ENCODE results near the gene GAPDH.

The GAPDH gene

DNA sequence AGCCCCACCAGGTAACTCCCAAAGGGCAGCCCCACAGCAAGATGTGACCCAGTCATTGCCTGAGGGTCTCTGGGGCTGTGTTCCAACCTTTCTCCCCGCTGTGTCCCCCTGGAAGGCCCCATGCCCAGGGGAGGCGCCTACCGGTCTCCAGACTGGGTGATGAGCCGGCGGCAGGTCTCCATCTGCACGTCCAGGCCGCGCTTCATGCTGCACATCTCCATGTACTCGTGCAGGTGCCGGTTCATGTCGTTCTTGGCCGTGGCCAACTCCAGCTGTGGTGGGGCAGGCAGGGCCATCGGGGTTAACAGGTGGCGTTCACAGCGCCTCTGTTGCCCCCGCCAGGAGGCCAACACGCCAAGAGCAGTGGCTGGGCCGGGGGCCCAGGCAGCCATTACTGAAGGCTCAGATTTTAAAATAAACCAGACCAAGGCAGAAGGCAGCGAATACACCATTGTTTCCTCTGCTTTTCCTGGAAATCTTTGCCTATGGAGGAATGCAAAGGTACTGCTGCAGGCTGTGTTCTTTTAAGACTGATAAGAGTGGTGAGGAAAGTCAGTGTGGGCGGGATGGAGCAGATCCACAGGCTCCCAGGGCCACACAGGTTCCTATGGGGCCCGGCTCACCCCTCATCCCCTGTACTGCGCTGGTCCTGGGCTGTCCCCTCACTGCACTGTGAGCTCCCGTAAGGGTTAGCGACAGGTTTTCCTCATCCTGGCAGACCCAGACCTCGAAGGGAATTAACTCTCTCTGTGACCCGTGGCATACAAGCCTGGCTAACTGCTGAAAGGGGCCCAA is 7.3 kb downstream of the GAPDH start:
- 92% methylated on average over 24 of the region's 26 CpGs for WGBS (ENCODE audit: insufficient coverage)
- peaks cover 6 to 58% (median 36%) of the 10 kb centered on the region in 4 experiments for H3K36me3 ChIP-seq (ENCODE audit: control insufficient read depth in 4 of 4, insufficient read depth in 4 of 4, low read length in 3 of 4)
- no peak overlapping the region for H3K4me3 ChIP-seq (ENCODE audit: control insufficient read depth in 1 of 7, extremely low read depth in 1 of 7, insufficient read depth in 4 of 7, low read depth in 2 of 7, low read length in 6 of 7)
- ChIA-PET CTCF (interaction anchor here (1.1 to 9.0 kb wide), 6 partner anchors 9 to 215 kb away, joined by 4 to 122 read pairs (median 6); partner anchors contain the start of gene IFFO1), POLR2A (interaction anchor here (0.7 kb wide), 1 partner anchor 8 kb away, joined by 3 read pairs; no protein-coding TSS in a partner anchor)
- H3K27ac ChIP-seq (ENCODE audit: insufficient read depth in 1 of 2, low read depth in 1 of 2, low read length in 2 of 2, poor library complexity in 1 of 2, severe bottlenecking in 2 of 2), result peak overlapping the region in 1 of 2 experiments; percentile 25
- no peak for DNase-seq
- no peaks in the 10 kb centered on the region for H3K9me3 ChIP-seq (ENCODE audit: control extremely low read depth in 1 of 5, control insufficient read depth in 4 of 5, insufficient read depth in 2 of 5, low read depth in 1 of 5, low read length in 4 of 5)
- H3K27me3 ChIP-seq (replicated peaks in 2 of 5; ENCODE audit: control insufficient read depth in 4 of 5, insufficient read depth in 5 of 5, low read length in 4 of 5), result no peaks in the 10 kb centered on the region
- peaks cover 0 to 33% (median 29%) of the 10 kb centered on the region in 4 experiments for H3K4me1 ChIP-seq (ENCODE audit: control extremely low read depth in 1 of 4, control insufficient read depth in 4 of 4, insufficient read depth in 4 of 4, low read length in 3 of 4)

DNA sequence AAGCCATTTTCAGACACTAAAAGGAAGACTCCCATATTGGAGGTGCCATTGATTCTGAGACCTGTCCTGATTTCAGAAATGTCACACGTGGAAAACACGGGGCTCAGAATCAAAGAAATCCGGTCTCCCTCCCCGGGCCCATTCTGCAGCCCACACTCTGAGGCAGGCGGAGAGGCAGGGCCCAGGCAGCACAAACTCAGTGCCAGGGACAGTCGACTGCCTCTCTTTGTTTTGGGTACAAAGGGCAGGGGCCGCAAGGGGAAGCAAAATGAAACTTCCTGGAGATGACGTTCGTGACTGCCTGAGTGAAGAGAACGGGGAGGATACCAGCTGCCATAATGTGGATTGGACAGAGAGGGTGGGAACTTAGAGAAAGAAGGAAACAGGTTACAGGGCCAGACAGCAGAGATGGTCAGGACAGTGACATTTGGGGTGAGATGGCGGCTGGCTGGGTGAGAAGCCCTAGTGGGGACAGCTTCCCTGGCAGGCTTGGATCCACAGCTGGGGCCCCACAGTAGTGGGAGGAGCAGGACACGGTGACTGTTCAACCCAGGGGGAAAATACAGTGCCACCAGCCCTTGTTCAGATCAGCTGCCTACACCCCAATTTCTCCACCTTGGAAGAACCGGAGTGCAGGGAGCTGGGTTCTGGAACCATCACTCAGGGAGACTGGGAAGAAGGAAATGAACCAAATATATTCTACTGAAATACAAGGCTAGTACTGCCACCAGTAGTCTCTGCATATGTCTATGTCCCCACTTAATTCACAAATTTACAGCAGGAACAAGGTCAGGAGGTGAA is 8.1 kb downstream of the GAPDH start:
- H3K4me3 ChIP-seq (ENCODE audit: control insufficient read depth in 1 of 7, extremely low read depth in 1 of 7, insufficient read depth in 4 of 7, low read depth in 2 of 7, low read length in 6 of 7), result no peak overlapping the region
- H3K27me3 ChIP-seq (replicated peaks in 2 of 5; ENCODE audit: control insufficient read depth in 4 of 5, insufficient read depth in 5 of 5, low read length in 4 of 5), result no peaks in the 10 kb centered on the region
- peaks cover 0 to 24% (median 20%) of the 10 kb centered on the region in 4 experiments for H3K4me1 ChIP-seq (ENCODE audit: control extremely low read depth in 1 of 4, control insufficient read depth in 4 of 4, insufficient read depth in 4 of 4, low read length in 3 of 4)
- peaks cover 3 to 53% (median 38%) of the 10 kb centered on the region in 4 experiments for H3K36me3 ChIP-seq (ENCODE audit: control insufficient read depth in 4 of 4, insufficient read depth in 4 of 4, low read length in 3 of 4)
- POLR2A ChIA-PET, result interaction anchor here (1.2 kb wide), 1 partner anchor 8 kb away, joined by 4 read pairs; the partner anchor contains the start of gene GAPDH
- CTCF ChIA-PET, result interaction anchor here (1.7 to 9.0 kb wide), 2 partner anchors 8 to 21 kb away, joined by 4 to 122 read pairs; partner anchors contain the start of gene IFFO1
- H3K27ac ChIP-seq (ENCODE audit: insufficient read depth in 1 of 2, low read depth in 1 of 2, low read length in 2 of 2, poor library complexity in 1 of 2, severe bottlenecking in 2 of 2), result no peak overlapping the region
- WGBS (ENCODE audit: insufficient coverage), result 88% methylated on average over 12 of the region's 13 CpGs
- no peak for DNase-seq
- H3K9me3 ChIP-seq (ENCODE audit: control extremely low read depth in 1 of 5, control insufficient read depth in 4 of 5, insufficient read depth in 2 of 5, low read depth in 1 of 5, low read length in 4 of 5), result no peaks in the 10 kb centered on the region

DNA sequence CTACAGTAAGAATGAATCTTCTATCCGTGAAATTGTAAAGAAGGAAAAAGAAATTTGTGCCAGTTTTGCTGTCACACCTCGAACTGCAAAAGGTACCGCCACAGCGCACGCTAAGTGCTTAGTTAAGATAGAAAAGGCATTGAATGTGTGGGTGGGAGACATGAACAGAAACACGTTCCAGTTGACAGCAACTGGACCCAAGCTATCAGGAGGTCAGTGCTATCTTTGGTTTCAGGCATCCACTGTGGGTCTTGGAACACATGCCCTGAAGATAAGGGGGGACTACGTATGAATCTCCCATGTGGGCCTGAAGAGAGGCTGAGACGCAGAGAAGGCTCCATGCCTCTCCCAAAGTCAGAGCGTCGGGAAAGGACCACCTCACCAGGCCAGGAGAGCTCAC is 11.7 kb downstream of the GAPDH start:
- Histone ChIP-seq H3K27ac (ENCODE audit: insufficient read depth in 1 of 2, low read depth in 1 of 2, low read length in 2 of 2, poor library complexity in 1 of 2, severe bottlenecking in 2 of 2) (no peak overlapping the region), H3K27me3 (replicated peaks in 2 of 5; ENCODE audit: control insufficient read depth in 4 of 5, insufficient read depth in 5 of 5, low read length in 4 of 5) (no peaks in the 10 kb centered on the region), H3K4me1 (ENCODE audit: control extremely low read depth in 1 of 4, control insufficient read depth in 4 of 4, insufficient read depth in 4 of 4, low read length in 3 of 4) (peaks cover 0 to 24% (median 5%) of the 10 kb centered on the region in 4 experiments), H3K9me3 (ENCODE audit: control extremely low read depth in 1 of 5, control insufficient read depth in 4 of 5, insufficient read depth in 2 of 5, low read depth in 1 of 5, low read length in 4 of 5) (no peaks in the 10 kb centered on the region), H3K36me3 (ENCODE audit: control insufficient read depth in 4 of 4, insufficient read depth in 4 of 4, low read length in 3 of 4) (peaks cover 2 to 60% (median 48%) of the 10 kb centered on the region in 4 experiments), H3K4me3 (ENCODE audit: control insufficient read depth in 1 of 7, extremely low read depth in 1 of 7, insufficient read depth in 4 of 7, low read depth in 2 of 7, low read length in 6 of 7) (no peak overlapping the region)
- WGBS (ENCODE audit: insufficient coverage), result 100% methylated on average over 10 of the region's 10 CpGs
- POLR2A ChIA-PET, result no interaction called here
- no peak for DNase-seq
- CTCF ChIA-PET, result interaction anchor here (0.7 to 10.5 kb wide), 5 partner anchors 8 to 219 kb away, joined by 3 to 122 read pairs (median 3); partner anchors contain the start of gene GAPDH

DNA sequence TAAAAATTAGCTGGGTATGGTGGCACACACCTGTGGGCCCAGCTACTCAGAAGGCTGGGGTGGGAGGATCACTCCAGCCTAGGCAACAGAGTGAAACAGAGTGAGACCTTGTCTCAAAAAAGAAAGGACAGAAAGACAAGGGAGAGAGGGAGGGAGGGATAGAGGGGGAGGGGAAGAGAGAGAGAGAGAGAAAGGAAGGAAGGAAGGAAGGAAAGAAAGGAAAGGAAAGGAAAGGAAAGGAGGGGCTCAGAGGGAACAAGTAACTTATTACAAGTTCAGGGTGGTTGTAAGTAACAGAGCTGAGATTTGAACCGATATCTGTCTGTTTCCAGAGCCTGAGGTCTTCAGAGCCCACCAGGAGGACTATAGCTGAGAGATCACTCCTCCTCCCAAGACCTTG is 13.2 kb downstream of the GAPDH start:
- Histone ChIP-seq H3K36me3 (ENCODE audit: control insufficient read depth in 4 of 4, insufficient read depth in 4 of 4, low read length in 3 of 4) (peaks cover 2 to 63% (median 51%) of the 10 kb centered on the region in 4 experiments), H3K4me3 (ENCODE audit: control insufficient read depth in 1 of 7, extremely low read depth in 1 of 7, insufficient read depth in 4 of 7, low read depth in 2 of 7, low read length in 6 of 7) (no peak overlapping the region), H3K27ac (ENCODE audit: insufficient read depth in 1 of 2, low read depth in 1 of 2, low read length in 2 of 2, poor library complexity in 1 of 2, severe bottlenecking in 2 of 2) (no peak overlapping the region), H3K4me1 (ENCODE audit: control extremely low read depth in 1 of 4, control insufficient read depth in 4 of 4, insufficient read depth in 4 of 4, low read length in 3 of 4) (peaks cover 0 to 30% (median 3%) of the 10 kb centered on the region in 4 experiments), H3K9me3 (ENCODE audit: control extremely low read depth in 1 of 5, control insufficient read depth in 4 of 5, insufficient read depth in 2 of 5, low read depth in 1 of 5, low read length in 4 of 5) (no peaks in the 10 kb centered on the region), H3K27me3 (replicated peaks in 2 of 5; ENCODE audit: control insufficient read depth in 4 of 5, insufficient read depth in 5 of 5, low read length in 4 of 5) (no peaks in the 10 kb centered on the region)
- ChIA-PET CTCF (interaction anchor here (0.9 to 10.5 kb wide), 4 partner anchors 9 to 73 kb away, joined by 3 to 122 read pairs (median 3); partner anchors contain the start of gene GAPDH), POLR2A (no interaction called here)
- DNase-seq, result no peak
- 100% methylated on average over 1 of the region's 1 CpG for WGBS (ENCODE audit: insufficient coverage)

DNA sequence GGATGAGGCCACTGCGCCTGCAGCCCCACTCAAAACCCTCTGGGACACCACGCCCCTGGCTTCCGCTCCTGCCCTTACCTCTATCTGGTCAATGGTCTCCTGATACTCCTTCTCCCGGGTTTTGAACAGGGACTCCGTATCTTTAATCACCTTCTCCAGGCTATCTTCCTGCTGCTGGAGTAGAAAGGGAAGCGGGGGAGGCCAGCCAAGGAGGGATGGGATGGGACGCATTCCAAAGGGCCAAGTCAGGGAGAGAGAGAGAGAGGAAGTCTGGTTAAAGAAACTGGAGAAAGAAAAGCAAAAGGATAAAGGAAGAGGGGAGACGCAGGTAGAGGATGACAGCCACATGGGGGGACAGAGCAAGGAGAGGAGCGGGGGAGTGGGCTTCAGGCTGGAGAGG is 13.7 kb downstream of the GAPDH start:
- H3K9me3 ChIP-seq (ENCODE audit: control extremely low read depth in 1 of 5, control insufficient read depth in 4 of 5, insufficient read depth in 2 of 5, low read depth in 1 of 5, low read length in 4 of 5), result no peaks in the 10 kb centered on the region
- WGBS (ENCODE audit: insufficient coverage), result 100% methylated on average over 4 of the region's 9 CpGs
- H3K27me3 ChIP-seq (replicated peaks in 2 of 5; ENCODE audit: control insufficient read depth in 4 of 5, insufficient read depth in 5 of 5, low read length in 4 of 5), result no peaks in the 10 kb centered on the region
- no peak overlapping the region for H3K27ac ChIP-seq (ENCODE audit: insufficient read depth in 1 of 2, low read depth in 1 of 2, low read length in 2 of 2, poor library complexity in 1 of 2, severe bottlenecking in 2 of 2)
- DNase-seq, result no peak
- H3K4me3 ChIP-seq (ENCODE audit: control insufficient read depth in 1 of 7, extremely low read depth in 1 of 7, insufficient read depth in 4 of 7, low read depth in 2 of 7, low read length in 6 of 7), result no peak overlapping the region
- ChIA-PET POLR2A (no interaction called here), CTCF (interaction anchor here (0.6 to 10.5 kb wide), 3 partner anchors 10 to 38 kb away, joined by 3 to 122 read pairs (median 7); partner anchors contain the start of gene GAPDH)
- peaks cover 2 to 64% (median 49%) of the 10 kb centered on the region in 4 experiments for H3K36me3 ChIP-seq (ENCODE audit: control insufficient read depth in 4 of 4, insufficient read depth in 4 of 4, low read length in 3 of 4)
- peaks cover 0 to 32% (median 5%) of the 10 kb centered on the region in 4 experiments for H3K4me1 ChIP-seq (ENCODE audit: control extremely low read depth in 1 of 4, control insufficient read depth in 4 of 4, insufficient read depth in 4 of 4, low read length in 3 of 4)

DNA sequence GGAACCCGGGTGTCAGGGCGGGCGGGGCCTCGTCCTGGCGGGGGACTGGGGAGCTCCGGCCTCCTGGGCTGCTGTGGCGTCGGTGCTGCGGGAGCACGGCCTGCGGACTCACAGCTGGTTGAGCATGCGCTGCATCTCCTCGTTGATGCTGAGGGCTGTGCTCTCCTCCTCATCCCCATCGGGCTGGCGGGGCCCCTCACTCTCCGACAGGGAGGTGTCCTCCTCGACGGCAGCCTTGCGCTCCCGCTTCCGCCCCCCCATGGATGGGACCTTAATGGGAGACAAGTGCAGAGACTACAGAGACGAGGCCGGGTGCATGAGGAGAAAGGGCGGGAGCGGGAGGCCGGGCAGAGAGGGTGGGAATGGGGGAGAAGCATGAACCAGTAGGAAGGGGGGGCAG is 14.2 kb downstream of the GAPDH start:
- over 99% methylated on average over 14 of the region's 26 CpGs for WGBS (ENCODE audit: insufficient coverage)
- Histone ChIP-seq H3K27ac (ENCODE audit: insufficient read depth in 1 of 2, low read depth in 1 of 2, low read length in 2 of 2, poor library complexity in 1 of 2, severe bottlenecking in 2 of 2) (no peak overlapping the region), H3K36me3 (ENCODE audit: control insufficient read depth in 4 of 4, insufficient read depth in 4 of 4, low read length in 3 of 4) (peaks cover 2 to 67% (median 48%) of the 10 kb centered on the region in 4 experiments), H3K4me3 (ENCODE audit: control insufficient read depth in 1 of 7, extremely low read depth in 1 of 7, insufficient read depth in 4 of 7, low read depth in 2 of 7, low read length in 6 of 7) (no peak overlapping the region), H3K4me1 (ENCODE audit: control extremely low read depth in 1 of 4, control insufficient read depth in 4 of 4, insufficient read depth in 4 of 4, low read length in 3 of 4) (peaks cover 0 to 37% (median 10%) of the 10 kb centered on the region in 4 experiments), H3K9me3 (ENCODE audit: control extremely low read depth in 1 of 5, control insufficient read depth in 4 of 5, insufficient read depth in 2 of 5, low read depth in 1 of 5, low read length in 4 of 5) (no peaks in the 10 kb centered on the region), H3K27me3 (replicated peaks in 2 of 5; ENCODE audit: control insufficient read depth in 4 of 5, insufficient read depth in 5 of 5, low read length in 4 of 5) (no peaks in the 10 kb centered on the region)
- ChIA-PET CTCF (interaction anchor here (0.6 to 10.5 kb wide), 2 partner anchors 10 to 38 kb away, joined by 7 to 122 read pairs; partner anchors contain the start of gene GAPDH), POLR2A (no interaction called here)
- DNase-seq, result no peak
